GM12873 (cell line): ENCODE measurements around the gene UBE2K.

Experiments
- CTCF ChIP-seq: IDR thresholded peaks from 2 replicates; pipeline ENCODE4 v1.5.1; 2012; ENCODE audit warnings: low read depth, mild to moderate bottlenecking, moderate library complexity, low read length, control low read depth; ENCODE audit not compliant: insufficient read depth; ENCODE audit errors: missing control alignments

The UBE2K gene

DNA sequence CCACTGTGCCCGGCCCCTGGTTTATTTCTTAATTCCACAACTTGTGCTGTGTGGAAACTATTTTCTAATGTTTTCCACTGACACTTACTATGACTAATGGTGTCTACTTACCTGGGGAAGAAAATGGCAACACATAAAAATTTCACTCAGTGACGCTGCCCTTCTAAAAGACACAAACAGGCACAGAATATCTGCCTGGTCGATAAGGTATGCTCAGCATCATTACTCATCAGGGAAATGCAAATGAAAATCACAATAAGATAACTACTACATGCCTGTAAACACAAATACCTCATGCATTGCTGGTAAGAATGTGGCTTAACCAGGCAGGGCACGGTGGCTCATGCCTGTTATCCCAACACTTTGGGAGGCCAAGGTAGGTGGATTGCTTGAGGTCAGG lies 61.6 kb downstream of the UBE2K start:
- TF ChIP-seq CTCF: no peak

DNA sequence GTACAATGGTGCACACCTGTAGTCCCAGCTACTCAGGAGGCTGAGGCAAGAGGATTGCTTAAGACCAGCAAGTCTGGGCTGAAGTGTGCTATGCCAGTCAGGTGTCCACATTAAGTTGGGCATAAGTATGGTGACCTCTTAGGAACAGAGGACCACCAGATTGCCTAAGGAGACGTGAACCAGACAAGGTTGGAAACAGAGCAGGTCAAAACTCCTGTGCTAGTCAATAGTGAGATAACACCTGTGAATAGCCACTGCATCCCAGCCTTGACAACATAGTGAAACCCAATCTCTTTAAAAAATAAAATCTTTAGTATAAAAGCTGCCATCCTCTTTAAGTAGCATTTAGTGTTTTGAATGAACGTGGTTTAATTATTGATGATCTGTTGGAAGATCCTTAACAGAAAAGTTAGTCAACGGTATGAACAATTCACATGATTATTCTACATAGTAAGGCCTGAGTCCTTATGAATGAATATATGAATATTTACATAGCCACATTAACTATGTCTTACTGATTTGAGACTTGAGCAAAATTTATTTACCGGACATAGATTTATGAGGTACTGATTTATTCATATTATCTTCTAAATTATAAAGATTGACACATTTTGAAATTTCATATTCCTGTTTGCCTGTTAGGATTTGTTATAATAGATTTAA lies 63.2 kb downstream of the UBE2K start:
- no peak for TF ChIP-seq CTCF

DNA sequence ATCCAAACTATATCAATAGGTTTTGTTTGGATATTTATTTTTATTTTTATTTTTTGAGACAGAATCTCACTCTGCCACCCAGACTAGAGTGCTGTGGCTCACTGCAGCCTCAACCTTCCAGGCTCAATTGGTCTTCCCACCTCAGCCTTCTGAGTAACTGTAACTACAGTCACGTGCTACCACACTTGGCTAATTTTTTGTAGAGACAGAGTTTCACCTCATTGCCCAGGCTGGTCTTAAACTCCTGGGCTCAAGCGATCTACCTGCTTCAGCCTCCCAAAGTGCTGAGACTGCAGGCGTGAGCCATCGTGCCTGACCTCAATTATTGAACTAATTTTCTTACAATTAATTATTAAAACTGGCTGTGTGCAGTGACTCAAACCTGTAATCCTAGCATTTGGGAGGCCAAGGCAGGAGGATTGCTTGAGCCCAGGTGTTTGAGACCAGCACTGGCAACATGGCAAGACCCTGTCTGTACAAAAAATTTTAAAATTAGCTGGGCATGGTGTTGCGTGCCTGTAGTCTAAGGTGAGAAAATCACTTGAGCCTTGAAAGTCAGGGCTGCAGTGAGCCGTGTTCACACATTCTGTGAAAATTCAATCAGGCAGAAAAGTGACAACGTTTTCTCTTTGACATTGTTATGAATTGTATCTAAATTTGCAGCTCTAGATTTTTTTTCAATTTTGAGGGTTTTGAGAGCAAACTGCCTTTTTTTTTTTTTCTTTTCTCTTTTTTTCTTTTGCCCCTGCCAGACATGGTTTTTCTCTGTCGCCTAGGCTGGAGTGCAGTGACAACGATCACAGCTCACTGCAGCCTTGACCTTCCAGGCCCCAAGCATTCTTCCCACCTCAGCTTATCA lies 66.0 kb downstream of the UBE2K start:
- no peak for TF ChIP-seq CTCF

DNA sequence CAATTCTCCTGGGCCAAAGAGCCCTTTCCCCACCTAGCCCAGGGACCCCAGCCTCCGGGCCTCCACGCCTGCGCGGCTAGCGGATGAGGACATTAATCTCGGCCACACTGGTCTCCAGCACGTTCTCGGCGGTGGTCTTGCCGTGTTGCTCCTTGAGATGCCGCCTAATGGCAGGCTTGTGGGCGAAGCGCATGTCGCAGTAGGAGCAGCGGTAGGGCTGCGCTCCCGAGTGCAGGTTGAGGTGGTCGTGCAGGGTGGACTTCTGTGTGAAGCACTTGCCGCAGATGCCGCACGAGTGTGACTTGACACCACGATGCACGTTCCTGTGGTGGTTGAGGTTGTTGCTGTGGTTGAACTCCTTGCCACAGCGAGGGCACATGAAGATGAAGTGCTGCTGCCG lies 72.1 kb downstream of the UBE2K start:
- no peak for TF ChIP-seq CTCF

- no peak for TF ChIP-seq CTCF
These were observed 72.5 kb downstream of the UBE2K start for GRCh38 chr4:39770471-39770870.

GRCh38 chr4:39770969-39771724 lies 73.2 kb downstream of the UBE2K start:
- no peak for TF ChIP-seq CTCF

DNA sequence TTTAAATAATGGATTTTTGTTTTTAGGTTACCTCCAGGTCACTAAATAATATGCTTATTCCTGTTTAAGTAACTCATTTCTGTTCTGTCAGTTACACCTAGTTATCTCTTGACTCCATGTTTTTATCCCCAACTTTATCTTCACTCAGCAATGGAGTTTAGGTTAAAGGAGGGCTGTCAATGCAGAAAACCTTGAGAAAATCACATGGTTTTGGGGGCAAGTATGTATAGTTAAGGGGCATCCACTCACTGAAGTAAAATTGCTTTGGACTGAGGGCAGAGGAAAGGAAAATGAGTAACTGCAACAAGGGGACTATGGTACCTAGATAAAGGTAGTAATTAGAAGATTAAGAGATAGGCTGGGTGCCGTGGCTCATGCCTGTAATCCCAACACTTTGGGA lies 87.1 kb downstream of the UBE2K start:
- no peak for TF ChIP-seq CTCF
